Epidermal melanocyte (primary cell): ENCODE results near the gene GINS3.

Experiments used
- DNase-seq: peaks from one replicate; pipeline ENCODE4 v3.0.0; 2011; ENCODE audit warnings: low spot score; ENCODE audit not compliant: insufficient read length

The GINS3 gene

GRCh38 chr16:58425245-58425644, 33.0 kb downstream of the GINS3 start:
- DNase-seq, result no peak

GRCh38 chr16:58425756-58426494, 33.7 kb downstream of the GINS3 start:
- DNase-seq, result no peak

- DNase-seq, result no peak
These were observed 34.7 kb downstream of the GINS3 start for GRCh38 chr16:58426966-58427365.

- no peak for DNase-seq
These were observed 36.6 kb downstream of the GINS3 start for GRCh38 chr16:58428621-58429542.

- no peak for DNase-seq
These were observed 38.4 kb downstream of the GINS3 start for GRCh38 chr16:58430718-58431117.

GRCh38 chr16:58433569-58433951, 41.3 kb downstream of the GINS3 start:
- DNase-seq, result no peak

GRCh38 chr16:58435779-58436178, 43.5 kb downstream of the GINS3 start:
- DNase-seq, result no peak

GRCh38 chr16:58440131-58440530, 47.9 kb downstream of the GINS3 start:
- DNase-seq, result no peak

GRCh38 chr16:58442547-58442946, 50.3 kb downstream of the GINS3 start:
- DNase-seq, result no peak

GRCh38 chr16:58443783-58444182, 51.5 kb downstream of the GINS3 start:
- no peak for DNase-seq

- DNase-seq, result no peak
These were observed 52.0 kb downstream of the GINS3 start for GRCh38 chr16:58444265-58444664.

GRCh38 chr16:58448890-58449289, 56.6 kb downstream of the GINS3 start:
- no peak for DNase-seq

GRCh38 chr16:58449306-58449705, 57.0 kb downstream of the GINS3 start:
- DNase-seq, result no peak

GRCh38 chr16:58449768-58450167, 57.5 kb downstream of the GINS3 start:
- DNase-seq, result no peak

GRCh38 chr16:58450590-58450989, 58.3 kb downstream of the GINS3 start:
- no peak for DNase-seq

GRCh38 chr16:58451265-58451689, 59.0 kb downstream of the GINS3 start:
- DNase-seq, result no peak

- DNase-seq, result no peak
These were observed 59.7 kb downstream of the GINS3 start for GRCh38 chr16:58451945-58452401.

GRCh38 chr16:58452640-58453039, 60.4 kb downstream of the GINS3 start:
- no peak for DNase-seq

- no peak for DNase-seq
These were observed 61.9 kb downstream of the GINS3 start for GRCh38 chr16:58454178-58454577.

GRCh38 chr16:58454856-58455255, 62.6 kb downstream of the GINS3 start:
- no peak for DNase-seq
